Measurements from ENCODE around the gene NSRP1. TPM values are rescaled to one million over a fixed set of nuclear protein-coding genes. Genes with fewer than 3 reads are reported as not detected.
A peak's percentile ranks its signal among the peaks of the same experiment; 100 is the strongest.

NSRP1 gene
- total RNA-seq, 6 donors from 2014 or later = 23.1 to 78.6 (median 32.7) TPM

DNA sequence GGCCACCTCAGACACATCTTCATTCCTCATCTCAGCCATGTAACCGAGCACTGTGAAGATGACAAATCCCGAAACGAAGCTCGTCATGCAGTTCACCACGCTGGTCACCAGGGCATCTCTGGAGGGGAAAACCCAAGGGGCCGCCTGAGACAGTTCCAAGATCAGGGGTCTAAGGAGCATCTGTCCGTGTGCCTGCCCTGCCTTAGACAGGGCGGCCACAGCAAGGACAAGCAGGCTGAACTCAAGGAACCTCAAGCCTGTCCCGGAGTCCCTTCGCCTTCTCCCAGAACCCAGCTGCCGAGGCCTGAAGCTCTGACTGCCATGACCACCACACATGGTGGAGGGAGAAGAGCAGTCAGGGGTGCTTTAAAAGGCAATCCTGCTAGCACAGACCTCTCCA, 96.1 kb downstream of the NSRP1 start:
- 78% methylated on average over 9 to 11 of the region's 11 CpGs for WGBS, 2 donors
- H3K36me3 ChIP-seq = peaks cover 0 to 23% (median 14%) of the 10 kb centered on the region in 4 donors
- no peaks in the 10 kb centered on the region for H3K9me3 ChIP-seq
- DNase-seq (no peak), ATAC-seq (ENCODE audit: low FRiP score in 2 of 2) (peak in 1 of 2 donors; percentile 58)
- TF ChIP-seq POLR2AphosphoS5 (IDR thresholded peaks at IDR 0.05) = no peak
- TF ChIP-seq EP300 (IDR thresholded peaks at IDR 0.05) = no peak
- TF ChIP-seq, protein P1, sequence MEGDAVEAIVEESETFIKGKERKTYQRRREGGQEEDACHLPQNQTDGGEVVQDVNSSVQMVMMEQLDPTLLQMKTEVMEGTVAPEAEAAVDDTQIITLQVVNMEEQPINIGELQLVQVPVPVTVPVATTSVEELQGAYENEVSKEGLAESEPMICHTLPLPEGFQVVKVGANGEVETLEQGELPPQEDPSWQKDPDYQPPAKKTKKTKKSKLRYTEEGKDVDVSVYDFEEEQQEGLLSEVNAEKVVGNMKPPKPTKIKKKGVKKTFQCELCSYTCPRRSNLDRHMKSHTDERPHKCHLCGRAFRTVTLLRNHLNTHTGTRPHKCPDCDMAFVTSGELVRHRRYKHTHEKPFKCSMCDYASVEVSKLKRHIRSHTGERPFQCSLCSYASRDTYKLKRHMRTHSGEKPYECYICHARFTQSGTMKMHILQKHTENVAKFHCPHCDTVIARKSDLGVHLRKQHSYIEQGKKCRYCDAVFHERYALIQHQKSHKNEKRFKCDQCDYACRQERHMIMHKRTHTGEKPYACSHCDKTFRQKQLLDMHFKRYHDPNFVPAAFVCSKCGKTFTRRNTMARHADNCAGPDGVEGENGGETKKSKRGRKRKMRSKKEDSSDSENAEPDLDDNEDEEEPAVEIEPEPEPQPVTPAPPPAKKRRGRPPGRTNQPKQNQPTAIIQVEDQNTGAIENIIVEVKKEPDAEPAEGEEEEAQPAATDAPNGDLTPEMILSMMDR (IDR thresholded peaks at IDR 0.05) = no peak
- TF ChIP-seq POLR2A (IDR thresholded peaks at IDR 0.05) = no peak
- H3K27ac ChIP-seq = no peak overlapping the region
- H3K4me3 ChIP-seq = no peak overlapping the region
- no peaks in the 10 kb centered on the region for H3K4me1 ChIP-seq
- no peaks in the 10 kb centered on the region for H3K27me3 ChIP-seq

DNA sequence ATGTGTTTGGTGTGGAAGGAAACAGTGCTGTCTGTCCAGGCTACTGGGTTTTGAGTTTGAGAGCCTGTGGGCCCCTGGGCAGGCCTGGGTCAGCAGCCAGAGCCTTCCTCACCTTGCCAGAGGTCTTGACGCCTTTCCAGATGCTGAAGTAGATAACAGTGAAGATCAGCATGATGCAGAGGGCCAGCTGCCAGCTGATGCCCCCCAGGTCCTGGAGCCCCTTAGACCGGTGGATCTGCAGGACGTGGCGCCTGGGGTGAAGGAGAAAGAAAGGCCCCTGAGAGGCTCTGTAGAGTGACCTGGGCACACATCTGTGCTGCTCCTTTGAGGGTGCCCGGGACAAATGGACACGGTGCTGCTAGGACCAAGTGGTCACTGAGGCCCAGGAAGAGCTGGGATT, 100.4 kb downstream of the NSRP1 start:
- H3K27me3 ChIP-seq = no peaks in the 10 kb centered on the region
- H3K4me3 ChIP-seq = no peak overlapping the region
- DNase-seq (no peak), ATAC-seq (ENCODE audit: low FRiP score in 2 of 2) (no peak)
- peaks cover 0 to 32% (median 16%) of the 10 kb centered on the region in 4 donors for H3K36me3 ChIP-seq
- TF ChIP-seq POLR2A (IDR thresholded peaks at IDR 0.05) (no peak), POLR2AphosphoS5 (IDR thresholded peaks at IDR 0.05) (no peak), EP300 (IDR thresholded peaks at IDR 0.05) (no peak)
- TF ChIP-seq, protein P1 (IDR thresholded peaks at IDR 0.05) = no peak
- H3K4me1 ChIP-seq = no peaks in the 10 kb centered on the region
- peak overlapping the region in 1 of 4 donors; percentile 4 for H3K27ac ChIP-seq
- 78 to 96% methylated on average over 3 to 6 of the region's 6 CpGs for WGBS, 2 donors
- no peaks in the 10 kb centered on the region for H3K9me3 ChIP-seq

DNA sequence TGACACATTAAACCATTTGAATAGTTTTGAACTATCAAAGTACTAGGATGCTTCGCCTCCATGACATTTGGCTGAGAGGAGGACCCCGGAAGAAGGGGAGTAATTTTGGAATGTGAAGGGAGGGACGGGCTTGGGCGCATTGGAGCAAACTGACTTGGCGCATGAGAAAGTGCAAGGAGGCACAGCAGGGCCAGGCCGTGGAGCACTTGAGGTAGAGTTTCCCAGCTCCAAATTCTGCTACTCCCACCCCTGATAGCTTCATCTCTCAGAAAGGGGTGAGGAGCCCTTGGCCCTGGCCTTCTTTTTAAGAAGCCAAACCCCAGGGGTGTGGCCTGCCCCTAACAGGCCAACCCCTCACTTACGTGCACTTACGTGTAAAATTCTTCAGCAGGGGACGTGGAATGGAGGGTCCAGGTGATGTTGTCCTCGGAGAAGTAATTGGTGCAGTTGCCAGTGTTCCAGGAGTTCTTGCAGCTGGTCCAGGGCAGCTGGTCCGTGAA, 101.2 kb downstream of the NSRP1 start:
- no peaks in the 10 kb centered on the region for H3K27me3 ChIP-seq
- no peaks in the 10 kb centered on the region for H3K9me3 ChIP-seq
- 95 to 97% methylated on average over 7 to 11 of the region's 11 CpGs for WGBS, 2 donors
- peaks cover 0 to 32% (median 16%) of the 10 kb centered on the region in 4 donors for H3K36me3 ChIP-seq
- no peaks in the 10 kb centered on the region for H3K4me1 ChIP-seq
- no peak for TF ChIP-seq EP300 (IDR thresholded peaks at IDR 0.05)
- TF ChIP-seq POLR2A (IDR thresholded peaks at IDR 0.05) = no peak
- TF ChIP-seq, protein P1 (IDR thresholded peaks at IDR 0.05) = no peak
- no peak for TF ChIP-seq POLR2AphosphoS5 (IDR thresholded peaks at IDR 0.05)
- no peak for ATAC-seq (ENCODE audit: low FRiP score in 2 of 2)
- H3K4me3 ChIP-seq = no peak overlapping the region
- DNase-seq = no peak
- H3K27ac ChIP-seq = no peak overlapping the region

DNA sequence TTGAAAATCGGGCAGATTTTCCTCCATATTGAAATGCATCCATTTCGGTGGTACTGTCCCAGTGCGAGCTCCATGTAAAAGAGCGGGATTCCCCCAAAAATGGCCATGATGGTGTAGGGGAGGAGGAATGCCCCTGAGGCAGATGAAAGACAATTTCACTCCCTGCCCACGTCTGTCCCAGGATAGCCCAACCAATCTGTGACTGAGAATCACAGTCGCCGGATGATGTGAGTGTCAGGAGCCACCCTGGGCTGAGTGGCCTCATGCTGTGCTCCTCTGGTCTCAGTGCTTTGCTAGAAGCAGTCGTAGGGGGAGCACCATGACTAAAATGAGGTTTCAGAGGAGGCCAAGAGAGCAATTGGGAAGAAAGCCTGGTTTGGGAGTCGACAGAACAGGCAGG, 102.2 kb downstream of the NSRP1 start:
- no peak for ATAC-seq (ENCODE audit: low FRiP score in 2 of 2)
- WGBS, 2 donors = 72 to 83% methylated on average over 6 to 9 of the region's 9 CpGs

More for the DNA sequence above, 102.2 kb downstream of the NSRP1 start:
- H3K36me3 ChIP-seq = peaks cover 0 to 32% (median 14%) of the 10 kb centered on the region in 4 donors
- H3K9me3 ChIP-seq = no peaks in the 10 kb centered on the region
- no peak for DNase-seq
- H3K4me3 ChIP-seq = no peak overlapping the region
- no peak for TF ChIP-seq POLR2A (IDR thresholded peaks at IDR 0.05)
- TF ChIP-seq, protein P1 (IDR thresholded peaks at IDR 0.05) = no peak
- TF ChIP-seq EP300 (IDR thresholded peaks at IDR 0.05) = no peak
- no peaks in the 10 kb centered on the region for H3K27me3 ChIP-seq
- no peak overlapping the region for H3K27ac ChIP-seq
- H3K4me1 ChIP-seq = no peaks in the 10 kb centered on the region
